Renal cortex interstitium (tissue), 11 donors: ENCODE measurements around the gene MAP2K7. TPM values are rescaled to one million over a fixed set of nuclear protein-coding genes. Genes with fewer than 3 reads are reported as not detected.
A peak's percentile ranks its signal among the peaks of the same experiment; 100 is the strongest.
"Not testable (repeated sequence)": the region's sequence is repeated elsewhere in the genome, so short reads cannot be mapped to it uniquely, and the experiment has no call there.

Experiments used
- DNase-seq, 11 donors: peaks; one replicate each; pipeline ENCODE4 v3.0.0-alpha.2; 2013; ENCODE audit warnings: low read depth in 9 of 11, low spot score in 4 of 11; ENCODE audit errors: extremely low read depth in 1 of 11
- polyA plus RNA-seq, 3 donors: library from polyadenylated mRNA; unstranded; fragments of 120-200 nt; gene quantifications; one replicate each; pipeline ENCODE4 v1.2.1, GENCODE V29; 2013; ENCODE audit not compliant: insufficient read length in 3 of 3

Gene MAP2K7
- polyA plus RNA-seq, 3 donors, result 23.7 to 41.9 (median 33.7) TPM

DNA sequence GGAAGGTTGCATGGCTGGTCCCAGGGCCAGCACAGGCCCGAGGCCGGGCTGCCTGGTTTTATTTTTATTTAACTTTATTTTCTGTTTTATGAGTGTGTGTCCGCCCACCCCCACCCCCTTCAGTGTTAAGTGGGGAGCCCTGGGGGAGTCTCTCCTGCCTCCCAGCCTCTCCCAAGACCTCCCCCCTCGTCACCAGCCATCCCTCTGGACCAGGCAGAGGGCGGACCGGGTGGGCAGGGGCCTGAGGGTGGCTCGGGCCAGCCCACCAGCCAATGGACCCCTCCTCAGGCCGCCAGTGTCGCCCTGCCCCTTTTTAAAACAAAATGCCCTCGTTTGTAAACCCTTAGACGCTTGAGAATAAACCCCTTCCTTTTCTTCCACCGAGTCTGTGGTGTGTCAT, 10.4 kb downstream of the MAP2K7 start:
- no peak for DNase-seq

- DNase-seq, result no peak
Measured at GRCh38 chr19:7914598-7915045, 10.9 kb downstream of the MAP2K7 start, which contains the start of gene TGFBR3L. Gene TGFBR3L, plus strand, starts transcription at chr19:7914830.

DNA sequence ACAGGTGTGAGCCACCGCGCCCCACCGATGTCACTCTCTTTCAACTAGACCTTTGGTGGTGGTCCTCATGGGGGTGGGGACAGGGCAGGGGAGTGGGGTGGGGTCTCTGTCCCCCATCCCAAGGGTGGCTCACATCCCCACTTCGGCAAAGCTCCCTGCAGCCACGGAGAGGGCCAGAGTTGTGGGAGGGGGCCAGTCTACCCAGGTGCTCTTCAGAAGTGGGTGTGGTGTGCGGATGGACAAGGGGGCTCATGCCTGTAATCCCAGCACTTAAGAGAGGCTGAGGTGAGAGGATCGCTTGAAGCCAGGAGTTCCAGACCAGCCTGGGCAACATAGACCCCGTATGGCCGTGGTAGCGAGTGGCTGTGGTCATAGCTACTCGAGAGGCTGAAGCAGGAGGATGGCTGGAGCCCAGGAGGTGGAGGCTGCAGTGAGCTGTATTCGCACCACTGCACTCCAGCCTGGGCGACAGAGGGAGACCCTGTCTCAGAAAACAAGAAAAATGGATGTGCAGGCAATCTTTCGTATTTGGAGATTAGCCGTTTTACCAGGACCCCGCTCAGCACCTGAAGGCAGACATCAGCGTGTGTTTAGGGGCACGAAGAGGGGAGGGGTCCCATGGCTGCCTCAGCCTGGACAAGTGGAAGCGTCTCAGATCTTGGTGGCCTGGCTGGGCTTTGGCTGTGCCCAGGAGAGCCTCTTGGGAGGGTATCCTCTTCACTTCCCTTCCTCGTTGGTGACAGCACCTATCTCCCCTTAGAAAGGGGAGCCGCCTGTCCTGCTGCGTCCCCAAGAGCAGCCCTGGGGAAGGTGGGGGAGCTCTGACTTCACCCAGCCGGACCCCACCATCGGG, 11.8 kb downstream of the MAP2K7 start:
- no peak for DNase-seq

GRCh38 chr19:7916103-7916954, 12.7 kb downstream of the MAP2K7 start:
- DNase-seq, result no peak

DNA sequence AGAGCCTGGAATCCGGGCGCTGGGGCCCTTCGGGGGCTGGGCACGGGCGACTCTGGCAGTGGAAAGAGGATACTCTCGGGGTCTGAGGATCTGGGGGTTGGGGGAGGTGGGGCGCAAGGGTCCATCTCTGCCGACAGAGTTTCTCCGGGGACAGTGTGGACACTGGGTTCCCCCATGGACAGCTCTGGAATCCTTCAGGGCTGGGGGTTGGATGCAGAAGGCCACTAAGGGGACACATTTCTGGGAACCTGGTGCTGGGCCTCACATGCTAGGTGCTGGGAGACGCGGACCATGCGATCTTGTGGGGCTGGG, 13.2 kb downstream of the MAP2K7 start:
- no peak for DNase-seq

- no peak for DNase-seq
Measured at GRCh38 chr19:7917267-7918061, 13.8 kb downstream of the MAP2K7 start.

DNA sequence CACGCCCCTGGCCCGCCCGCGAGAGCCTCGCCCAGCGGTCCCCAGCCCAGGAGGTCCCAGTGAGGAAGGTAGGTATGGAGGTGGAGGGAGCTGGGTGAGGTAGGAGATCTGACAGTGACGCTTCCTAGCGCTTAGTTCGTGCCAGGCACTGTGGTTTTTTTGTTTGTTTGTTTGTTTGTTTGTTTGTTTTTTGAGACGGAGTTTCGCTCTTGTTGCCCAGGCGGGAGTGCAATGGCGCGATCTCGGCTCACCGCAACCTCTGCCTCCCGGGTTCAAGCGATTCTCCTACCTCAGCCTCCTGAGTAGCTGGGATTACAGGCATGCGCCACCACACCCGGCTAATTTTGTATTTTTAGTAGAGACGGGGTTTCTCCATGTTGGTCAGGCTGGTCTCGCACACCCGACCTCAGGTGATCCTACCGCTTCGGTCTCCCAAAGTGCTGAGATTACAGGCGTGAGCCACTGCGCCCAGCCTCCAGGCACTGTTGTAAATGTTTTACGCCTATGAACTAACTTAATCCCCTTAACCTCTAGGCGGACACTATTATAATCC, 14.5 kb downstream of the MAP2K7 start:
- not testable (repeated sequence) for DNase-seq

GRCh38 chr19:7918615-7919421, 15.1 kb downstream of the MAP2K7 start:
- DNase-seq, result no peak

GRCh38 chr19:7919610-7920518, 16.2 kb downstream of the MAP2K7 start, which contains the start of gene SNAPC2:
Gene SNAPC2, plus strand, starts transcription at chr19:7920338. Its CDS starts 29 bp downstream, at chr19:7920367.
- DNase-seq, result peak; percentile 77 to 93 (median 90)

GRCh38 chr19:7920519-7921301, 17.0 kb downstream of the MAP2K7 start:
- peak; percentile 74 to 96 (median 92) for DNase-seq

GRCh38 chr19:7921302-7921966, 17.8 kb downstream of the MAP2K7 start:
- no peak for DNase-seq

DNA sequence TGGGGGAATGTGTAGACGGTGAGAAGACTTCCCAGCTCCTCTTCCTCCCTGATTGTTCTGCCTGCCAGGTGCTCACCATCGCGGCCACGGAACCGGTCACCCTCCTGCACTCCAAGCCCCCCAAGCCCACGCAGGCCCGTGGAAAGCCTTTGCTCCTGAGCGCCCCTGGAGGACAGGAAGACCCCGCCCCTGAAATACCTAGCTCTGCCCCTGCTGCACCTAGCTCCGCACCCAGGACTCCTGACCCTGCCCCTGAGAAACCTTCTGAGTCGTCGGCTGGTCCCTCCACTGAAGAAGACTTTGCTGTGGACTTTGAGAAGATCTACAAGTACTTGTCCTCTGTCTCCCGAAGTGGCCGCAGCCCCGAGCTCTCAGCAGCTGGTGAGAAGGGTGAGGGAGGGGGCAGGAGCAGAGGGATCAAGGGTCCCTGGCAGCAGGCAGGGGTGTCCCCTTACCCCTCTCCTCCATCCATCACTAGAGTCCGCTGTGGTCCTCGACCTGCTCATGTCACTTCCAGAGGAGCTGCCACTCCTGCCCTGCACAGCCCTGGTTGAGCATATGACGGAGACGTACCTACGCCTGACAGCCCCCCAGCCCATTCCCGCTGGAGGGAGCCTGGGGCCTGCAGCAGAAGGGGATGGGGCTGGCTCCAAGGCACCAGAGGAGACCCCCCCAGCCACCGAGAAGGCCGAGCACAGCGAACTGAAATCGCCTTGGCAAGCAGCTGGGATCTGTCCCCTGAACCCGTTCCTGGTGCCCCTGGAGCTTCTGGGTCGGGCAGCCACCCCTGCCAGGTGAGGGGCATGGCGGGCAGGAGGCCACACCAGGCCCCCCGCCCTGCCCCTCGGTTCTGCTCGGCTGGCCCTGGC, 18.5 kb downstream of the MAP2K7 start:
- no peak for DNase-seq

GRCh38 chr19:7922836-7923195, 19.1 kb downstream of the MAP2K7 start:
- no peak for DNase-seq

DNA sequence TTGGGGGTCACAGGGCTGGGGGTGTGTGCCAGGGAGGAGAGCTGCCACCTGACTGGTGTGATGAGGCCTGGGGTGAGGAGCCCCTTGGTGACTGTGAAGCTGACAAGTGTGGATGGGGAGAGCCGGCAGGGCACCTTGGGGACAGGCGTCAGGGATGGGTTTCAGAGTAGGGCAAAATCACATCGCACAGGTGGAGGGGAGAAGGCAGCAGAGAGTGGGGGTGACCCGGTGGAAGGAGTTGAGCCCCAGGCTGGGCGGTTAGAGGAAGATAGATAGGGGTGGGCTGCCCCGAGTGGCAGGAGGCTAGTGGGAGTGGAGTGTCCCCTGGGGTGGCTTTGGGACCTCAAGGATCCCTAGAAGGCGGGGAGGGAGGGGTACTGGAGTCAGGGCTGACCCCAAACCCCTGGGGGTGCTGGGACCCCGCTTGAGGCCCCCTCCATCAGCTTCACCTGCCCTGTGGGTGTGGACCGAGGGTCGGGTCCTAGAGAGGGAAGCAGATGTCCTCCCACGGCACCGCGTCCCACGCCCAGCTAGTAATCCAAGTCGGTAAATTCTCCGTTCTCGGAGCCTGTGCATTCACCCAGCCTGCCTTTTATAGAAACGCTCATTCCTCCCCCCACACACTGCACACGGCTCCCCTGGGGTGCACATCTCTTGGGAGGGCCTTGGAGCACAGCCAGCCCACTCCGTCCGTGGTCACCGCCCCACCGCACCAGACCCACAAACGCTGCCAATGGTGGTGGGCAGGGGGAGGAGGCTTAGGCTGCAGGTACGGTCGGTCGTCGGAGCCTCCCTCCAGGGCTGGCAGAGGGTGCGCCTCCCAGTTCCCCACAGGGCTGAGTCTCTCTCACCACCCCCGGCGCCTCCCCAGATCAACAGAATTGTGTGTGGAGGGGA, 19.9 kb downstream of the MAP2K7 start:
- DNase-seq, result no peak
